Activated CD4-positive, CD25-positive, alpha-beta regulatory T cell treated with anti-CD3 and anti-CD28 coated beads, Interleukin-2, amount 50 U/mL, for 72 hours (primary cell): ENCODE data around the gene TH.

Experiments
- DNase-seq: peaks from one replicate; pipeline ENCODE4 v3.0.0; 2021

TH gene

DNA sequence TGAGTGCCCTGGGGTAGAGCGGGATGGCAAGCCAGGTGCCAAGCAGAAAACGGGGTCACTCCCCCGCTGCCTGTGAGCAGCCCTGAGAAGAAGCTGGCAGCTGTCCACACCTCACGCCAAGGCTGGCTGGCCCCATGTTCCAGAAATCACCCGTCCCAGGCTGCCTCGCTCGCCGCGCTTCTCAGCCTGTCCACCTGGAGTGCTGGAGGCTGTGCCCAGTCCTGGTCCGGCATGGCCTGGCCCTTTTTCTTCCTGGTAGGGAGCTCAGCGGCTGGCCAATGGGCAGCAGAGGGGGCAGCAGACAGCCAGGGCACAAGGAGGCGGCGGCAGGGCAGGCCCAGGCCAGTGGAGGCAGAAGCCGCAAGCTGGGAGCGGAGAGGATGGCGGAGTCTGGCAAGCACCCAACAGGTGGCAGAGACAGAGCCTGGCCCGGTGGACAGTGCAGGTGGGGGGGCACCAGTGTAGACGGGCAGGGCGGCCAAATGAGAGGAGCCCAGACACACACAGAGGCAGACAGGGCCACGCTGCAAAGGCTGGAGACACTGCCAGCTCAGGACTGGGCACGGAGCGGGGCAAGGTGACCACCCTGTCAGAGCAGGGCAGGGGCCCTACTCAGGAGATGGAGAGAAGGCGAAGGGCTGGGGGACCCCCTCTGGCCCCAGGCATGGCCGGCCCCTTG is 37.2 kb upstream of the TH start:
- DNase-seq: peak; percentile 16

DNA sequence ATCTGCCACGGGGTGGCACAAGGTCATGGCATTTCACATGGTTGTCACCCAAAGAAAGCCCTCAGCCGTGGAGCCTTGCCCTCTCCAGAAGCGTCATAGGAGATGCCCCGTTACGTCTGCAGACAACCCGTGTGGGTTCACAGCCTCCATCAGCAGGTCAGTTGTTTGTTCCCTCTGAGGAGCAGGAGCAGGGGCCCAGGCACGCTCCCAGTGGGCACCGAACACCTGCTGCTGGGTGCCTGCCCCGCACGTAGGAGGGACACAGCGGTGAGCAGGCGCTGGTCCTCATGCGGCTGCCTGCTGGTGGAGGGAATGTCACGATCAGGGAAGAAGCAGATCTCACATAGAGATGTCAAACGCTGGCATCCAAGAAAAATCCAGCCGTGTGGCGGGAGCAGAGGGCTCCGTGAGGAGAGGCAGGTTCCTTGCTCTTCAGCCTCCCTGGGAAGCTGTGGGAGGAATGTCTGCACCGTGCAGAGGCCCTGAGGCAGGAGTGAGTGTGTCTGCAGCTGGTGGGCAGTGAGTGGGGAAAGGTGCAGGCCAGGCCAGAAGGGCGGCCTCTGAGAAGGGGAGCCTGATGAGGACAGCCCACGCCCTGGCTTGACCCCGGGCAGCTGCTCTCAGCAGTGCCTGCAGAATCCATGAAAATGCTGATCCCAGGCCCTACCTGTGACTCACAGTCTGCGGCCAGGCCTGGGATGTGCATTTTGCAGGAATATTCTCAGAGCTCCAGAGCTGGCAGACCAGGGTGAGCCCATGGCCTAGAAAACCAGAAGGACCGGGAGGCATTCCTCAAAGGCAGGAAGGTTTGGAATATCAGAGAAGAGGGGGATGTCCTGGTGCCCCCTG is 36.4 kb upstream of the TH start:
- peak; percentile 16 for DNase-seq

DNA sequence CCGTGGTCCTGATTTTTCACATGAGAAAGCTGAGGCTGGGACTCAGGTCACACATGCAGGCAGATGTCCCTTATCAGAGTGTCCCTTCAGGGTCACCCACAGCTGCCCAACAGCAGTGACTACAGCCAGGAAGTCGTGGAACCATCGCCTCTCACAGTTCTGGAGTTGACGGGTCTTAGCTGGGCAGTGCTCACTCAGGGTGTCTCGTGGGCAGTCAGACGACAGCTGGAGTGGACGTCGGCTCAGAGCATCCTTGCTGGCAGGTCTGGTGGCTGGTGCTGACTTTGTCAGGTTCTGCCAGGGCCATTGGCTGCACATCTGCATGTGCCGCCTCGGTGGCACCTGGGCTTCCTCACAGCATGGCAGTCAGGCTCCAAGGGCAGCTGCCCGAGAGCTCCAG is 35.6 kb upstream of the TH start:
- peak; percentile 14 for DNase-seq

DNA sequence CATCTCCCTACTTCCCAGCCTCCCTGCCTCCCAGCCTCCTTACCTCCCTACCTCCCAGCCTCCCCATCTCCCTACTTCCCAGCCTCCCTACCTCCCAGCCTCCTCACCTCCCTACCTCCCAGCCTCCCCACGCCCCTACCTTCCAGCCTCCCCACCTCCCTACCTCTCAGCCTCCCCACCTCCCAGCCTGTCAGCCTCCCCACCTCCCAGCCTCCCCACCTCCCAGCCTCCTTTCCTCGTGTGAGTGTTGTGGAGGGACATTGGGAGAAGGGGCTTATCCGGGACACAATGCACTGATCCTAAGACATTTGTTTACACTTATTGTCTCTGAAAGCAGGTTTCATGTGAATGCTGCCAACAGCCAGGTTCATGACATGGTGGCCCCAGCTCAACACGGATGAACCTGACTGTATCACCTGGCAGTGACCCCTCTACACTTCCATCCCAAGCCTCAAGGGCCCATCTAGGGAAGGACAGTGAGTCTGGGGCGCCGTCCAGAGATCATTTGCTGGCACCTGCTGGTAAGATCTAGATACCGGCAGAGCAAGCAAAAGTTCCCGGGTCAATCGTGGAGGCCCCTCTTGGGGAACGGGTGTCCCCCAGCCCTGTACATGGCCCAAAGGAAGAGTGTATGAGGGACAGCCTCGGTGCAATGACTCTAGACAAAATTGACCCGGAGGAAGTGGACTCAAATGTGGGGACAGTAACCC is 34.5 kb upstream of the TH start:
- peak; percentile 12 for DNase-seq

DNA sequence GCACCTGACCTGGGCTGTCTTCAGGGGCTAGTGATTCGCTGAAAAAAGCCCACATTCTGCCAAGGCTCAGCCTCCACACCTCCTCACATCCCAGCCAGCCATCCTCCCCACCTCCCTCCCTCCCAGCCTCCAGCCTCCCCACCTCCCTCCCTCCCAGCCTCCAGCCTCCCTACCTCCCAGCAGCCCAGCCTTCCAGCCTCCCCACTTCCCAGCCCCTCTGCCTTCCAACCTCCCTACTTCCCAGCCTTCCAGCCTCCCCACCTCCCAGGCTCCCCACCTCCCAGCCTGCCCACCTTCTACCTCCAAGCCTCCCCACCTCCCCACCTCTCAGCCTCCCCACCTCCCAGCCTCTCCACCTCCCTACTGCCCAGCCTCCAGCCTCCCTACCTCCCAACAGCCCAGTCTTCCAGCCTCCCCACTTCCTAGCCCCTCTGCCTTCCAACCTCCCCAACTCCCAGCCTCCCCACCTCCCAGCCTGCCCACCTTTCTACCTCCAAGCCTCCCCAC is 33.7 kb upstream of the TH start:
- DNase-seq: peak; percentile 14

DNA sequence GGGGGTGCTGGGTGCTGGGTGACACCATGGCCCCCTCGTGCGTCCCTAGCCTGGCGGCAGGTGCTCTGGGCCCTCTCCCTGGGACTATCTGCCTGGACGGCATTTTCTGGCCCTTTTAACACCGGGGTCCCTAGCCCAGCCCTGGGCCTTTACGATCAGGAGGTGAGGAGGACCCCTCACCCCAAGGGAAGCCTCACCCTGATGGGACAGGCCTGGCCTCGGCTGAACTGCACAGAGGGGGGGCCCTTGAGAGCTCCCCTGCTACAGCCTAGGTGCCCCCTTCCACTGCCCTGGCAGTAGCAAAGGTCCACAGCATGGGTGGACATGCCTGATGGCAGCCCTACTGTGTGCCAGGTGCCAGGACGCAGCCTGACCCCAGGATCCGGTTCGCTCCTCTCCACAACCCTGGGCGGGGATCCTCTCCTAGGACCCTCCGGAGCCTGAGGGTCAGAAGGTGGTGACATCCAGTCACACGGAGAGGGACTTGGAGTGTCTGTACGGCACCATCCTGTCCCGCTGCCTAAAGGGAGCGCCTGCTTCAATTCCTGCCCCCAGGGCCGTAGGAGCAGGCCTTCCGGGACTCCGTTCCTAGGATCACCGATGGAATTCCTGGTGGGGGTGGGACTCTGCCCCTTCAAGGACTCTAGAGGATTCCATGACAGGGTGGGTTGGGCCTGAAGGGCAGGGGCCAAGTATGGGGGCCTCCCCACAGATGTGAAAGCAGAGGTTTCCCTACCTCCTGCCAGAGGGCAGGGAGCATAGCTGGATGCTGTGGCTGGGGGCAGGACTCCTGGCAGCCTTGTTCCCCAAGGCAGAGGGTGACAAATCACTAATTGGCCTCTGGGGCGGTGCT is 33.0 kb upstream of the TH start:
- DNase-seq: peak; percentile 29

DNA sequence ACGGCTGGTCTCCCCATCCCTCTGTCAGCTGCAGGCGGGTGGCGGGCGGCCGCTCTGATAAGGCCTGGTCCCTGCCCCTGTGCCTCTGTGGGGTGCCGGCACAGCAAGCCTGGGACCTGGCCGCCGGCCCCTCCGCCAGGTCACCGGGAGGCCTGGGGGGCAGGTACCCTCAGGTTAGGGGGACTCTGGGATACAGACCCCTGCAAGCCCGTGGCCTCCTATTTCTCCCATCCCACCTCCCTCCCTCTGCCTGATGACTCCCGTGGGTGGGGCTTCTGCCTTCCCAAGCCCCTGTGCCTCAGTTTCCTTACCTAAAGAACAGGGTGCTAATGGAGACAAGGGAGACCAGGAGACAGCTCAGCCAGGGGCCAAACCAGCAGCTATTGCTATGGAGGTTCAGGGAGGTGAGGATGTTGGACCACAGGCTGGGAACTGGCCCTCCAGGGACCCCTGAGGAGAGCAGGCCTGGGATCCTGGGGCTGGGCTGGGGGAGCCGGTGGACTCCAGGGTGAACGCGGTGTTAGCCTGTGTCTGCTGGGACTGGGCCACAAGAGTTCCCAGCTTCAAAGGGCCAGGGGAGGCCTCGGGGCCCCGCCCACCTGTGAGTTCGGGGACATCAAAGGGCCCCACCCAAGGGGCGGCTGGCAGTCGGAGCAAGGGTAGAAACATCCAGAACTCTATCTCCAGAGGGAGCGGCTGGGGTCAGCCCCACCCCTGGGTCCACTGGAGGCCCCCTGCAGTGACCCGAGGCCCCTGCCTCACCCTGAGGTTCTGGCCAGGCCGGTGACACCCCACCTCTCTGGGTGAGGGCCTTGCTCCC is 32.0 kb upstream of the TH start:
- peak; percentile 26 for DNase-seq

DNA sequence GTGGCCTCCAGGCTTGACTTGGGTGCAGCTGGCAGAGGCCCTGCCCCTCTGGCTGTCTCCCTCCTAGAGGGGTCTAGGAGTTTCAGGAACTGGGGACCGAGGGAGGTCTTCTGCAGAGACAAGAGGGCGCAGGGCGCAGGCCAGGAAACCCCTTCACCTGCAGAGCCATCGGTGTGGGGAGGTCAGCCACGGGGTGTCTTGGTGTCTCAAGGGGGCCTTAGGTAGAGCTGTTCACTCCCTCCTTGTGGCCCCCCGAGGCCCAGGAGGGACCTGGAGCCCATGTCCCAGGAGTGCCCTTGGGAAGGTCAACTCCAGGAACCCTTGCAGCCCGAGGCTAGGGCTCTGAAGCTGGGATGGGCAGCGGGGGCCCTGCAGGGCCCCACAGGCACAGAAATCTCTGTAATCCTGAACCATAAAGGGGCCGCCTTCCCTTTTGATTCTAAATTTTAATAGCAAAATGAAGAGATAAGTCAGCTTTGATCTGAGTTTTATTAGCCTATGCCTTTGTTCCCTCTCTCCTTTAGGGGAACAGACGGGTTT is 31.4 kb upstream of the TH start:
- no peak for DNase-seq

DNA sequence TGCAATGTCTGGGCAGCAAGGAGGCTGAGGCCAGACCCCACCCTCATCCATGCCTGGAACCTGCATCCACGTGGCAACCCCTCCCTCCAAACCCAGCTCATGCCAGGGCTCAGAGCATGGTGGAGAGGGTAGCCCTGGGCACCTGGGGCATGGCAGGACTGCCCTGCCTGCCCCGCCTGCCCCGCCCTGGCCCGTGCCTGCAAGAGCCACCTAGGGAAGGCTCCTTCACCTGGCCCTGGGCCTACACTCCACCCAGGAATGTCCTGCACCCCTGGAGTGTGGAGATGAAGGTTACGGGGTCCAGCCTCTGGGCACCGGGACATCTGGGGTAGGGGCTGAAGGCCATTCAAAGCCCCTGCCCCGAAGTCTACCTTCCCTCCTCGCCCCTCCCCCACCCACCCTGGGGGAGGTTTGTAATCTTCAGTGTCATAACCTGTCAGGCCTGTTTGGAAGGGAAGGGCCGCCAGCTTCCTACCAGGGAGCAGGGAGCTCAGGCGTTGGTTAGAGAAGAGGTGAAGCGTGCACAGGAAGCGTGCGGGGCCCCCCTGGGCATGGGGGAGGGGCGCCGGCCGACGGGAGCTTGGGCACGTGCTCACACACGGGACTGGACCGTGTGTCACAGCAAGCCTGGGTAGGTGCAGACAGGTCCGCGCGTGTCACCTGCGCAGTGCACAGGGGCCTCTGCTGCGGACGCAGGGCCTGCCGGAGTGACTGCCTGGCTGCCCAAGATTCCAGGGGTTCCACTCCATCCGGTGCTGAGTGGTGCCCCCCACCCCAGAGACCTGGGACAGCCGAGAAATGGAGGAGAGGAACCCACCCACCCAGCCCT is 30.7 kb upstream of the TH start:
- no peak for DNase-seq

DNA sequence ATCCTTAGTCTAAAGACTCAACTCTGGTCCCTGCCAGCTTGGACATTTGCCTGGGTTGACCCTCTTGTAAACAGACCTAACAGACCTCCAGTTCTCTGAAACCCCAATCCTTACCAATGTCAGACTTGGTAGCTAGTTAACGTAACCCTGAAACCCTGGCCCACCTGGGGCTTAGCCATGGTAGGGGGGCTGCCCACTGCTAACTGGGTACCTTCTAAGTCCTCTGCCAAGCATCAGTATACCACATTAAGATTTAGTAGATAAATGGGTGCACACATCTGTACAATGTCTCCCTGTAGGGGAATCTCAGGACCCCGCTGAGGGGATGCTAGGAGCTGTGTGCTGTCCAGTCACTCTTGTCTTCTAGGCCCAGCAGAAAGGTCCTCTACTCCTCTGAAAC is 29.9 kb upstream of the TH start:
- no peak for DNase-seq

DNA sequence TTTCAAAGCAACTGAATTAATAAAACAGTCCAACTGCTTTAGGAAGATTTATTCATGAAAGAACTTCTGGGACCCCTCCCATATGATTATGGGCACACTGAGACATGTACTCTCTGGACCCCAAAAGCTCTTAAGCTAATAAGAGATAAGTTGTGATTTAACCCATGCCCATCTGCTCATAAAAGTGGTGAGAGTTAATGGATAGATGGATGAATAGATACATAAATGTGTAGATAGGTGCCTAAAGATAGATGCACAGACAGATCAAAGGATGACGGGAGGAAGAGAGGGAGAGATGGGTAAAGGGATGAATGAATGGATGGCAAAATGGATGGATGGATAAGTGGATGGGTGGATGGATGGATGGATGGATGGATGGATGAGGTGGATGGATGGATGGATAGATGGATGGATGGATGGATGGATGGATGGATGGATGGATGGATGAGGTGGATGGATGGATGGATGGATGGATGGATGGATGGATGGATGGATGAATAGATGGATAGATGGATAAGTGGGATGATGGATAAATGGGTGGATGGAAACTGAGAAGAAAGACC is 29.4 kb upstream of the TH start:
- no peak for DNase-seq

DNA sequence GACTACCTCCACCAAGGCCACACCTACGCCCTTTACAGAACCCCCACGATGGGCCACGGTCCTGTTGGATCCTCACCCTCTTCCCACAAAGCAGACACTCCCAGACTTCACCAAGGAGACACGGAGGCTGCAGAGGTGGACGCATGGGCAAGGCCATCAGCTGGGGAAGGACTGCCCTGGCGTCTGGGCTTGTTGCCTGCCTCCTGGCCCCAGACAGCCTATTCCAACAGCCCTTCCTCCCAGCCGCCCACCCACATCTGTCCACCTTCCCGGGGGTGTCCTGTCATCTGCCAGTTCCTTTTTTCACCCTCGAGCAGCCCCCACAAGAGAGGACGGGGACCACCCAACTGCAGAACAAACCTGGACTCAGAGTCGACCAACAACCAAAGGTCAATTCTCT is 28.9 kb upstream of the TH start:
- DNase-seq: no peak

DNA sequence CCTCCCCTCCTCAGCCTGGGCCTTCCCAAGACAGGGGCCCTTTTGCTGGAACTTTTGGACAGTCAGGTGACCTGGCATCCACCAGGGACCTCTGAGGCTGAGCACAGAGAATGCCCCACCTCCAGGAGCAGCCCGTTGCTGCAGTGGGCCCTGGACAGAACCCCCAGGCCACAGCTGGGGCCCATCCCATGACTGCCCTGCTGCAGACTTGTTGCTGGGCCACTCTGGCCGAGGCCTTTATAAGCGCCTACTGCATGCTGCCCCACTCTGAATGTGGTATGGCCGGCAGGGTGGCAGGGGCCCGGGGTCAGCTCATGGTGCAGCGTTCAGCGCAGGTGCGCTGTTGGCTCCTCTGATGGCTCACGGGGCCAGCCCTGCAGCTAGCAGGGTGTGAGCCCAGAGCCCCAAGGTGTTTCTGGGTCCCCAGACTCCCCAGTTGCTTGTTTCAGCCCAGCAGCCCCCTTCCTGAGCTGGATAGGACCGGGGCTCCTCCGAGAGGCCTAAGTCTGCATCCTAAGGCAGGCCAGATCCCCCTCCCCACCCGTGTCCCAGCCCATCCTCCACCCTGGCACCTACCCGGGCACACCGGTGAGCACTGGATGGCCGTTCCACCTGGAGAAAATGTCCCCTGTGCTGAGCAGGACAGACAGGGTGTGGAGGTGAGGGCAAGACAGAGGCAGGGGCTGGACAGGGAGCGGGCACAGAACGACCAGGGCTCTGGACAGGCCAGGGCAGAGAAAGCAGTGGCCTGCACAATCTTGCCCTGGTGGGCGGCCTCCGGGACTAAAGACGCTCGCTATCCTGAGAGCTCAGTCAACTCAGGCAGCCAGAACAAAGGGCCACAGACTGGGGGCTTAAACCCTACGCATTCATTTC is 28.1 kb upstream of the TH start:
- no peak for DNase-seq

DNA sequence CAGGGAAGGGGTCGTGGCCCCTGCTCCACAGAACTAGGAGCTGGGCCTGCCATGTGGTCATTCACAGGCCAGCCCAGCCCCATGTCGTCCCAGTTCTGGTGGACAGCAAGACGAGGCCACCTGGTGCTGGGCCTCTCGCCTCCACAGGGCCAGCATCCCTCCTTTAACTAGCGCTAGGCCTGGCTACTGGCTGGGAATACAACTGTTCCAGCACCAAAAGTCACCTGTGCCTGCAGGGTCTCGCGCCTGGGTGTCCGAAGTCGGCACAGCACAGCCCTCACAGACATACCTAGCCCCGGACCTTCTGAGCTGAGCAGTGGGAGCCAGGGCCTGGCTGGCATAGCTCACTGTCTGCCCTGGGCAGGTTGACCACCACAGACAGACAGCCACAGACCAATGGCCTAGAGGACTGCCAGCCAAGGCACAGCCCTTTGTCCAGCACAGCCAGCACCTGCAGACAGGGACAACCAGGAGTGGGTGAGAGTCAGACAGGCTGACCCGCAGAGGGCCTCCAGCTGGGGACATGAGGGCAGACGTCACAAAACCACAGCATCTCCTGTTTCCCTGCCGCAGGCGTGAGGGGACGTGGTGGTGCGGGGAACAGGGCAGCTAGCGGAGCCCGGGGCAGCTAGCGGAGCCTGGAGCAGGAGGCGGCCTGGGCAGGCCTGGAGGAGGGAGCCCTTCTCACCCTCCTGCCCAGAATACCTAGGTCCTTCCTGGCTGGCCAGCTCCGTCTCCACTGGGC is 27.2 kb upstream of the TH start:
- no peak for DNase-seq

DNA sequence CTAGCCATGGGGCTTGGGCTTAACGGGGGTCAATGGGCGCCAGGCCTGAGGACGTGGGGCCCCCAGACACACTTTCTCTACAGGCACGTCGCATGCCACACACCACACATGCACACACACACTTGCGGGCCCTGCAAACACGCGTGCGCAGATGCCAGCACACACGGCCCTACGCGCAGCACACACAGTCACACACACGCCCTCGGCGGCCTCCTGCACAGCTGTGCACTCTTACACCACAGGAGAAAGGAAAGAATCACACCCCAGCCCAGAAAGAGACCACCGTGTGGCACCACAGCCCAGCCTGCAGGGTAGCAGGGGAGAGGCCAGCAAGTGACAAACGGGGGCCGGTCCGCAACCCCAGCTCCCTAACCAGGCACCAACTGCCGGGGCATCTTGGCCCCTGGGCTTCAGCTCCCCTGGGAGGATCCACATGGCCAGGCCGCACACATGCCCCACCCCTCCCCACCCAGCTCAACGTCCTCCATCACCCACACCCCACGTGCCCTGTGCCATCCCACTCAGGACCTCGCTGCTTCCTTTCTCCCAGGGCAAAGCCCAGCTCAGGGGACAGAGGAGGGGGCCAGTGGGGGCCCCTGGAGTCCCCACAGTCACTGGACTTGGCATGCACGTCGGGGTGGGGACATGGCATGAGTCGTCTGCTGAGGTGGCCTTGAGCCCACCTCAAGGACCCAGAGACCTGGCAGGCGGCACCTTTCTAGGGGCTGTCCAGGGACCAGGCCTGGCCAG is 26.3 kb upstream of the TH start:
- no peak for DNase-seq

DNA sequence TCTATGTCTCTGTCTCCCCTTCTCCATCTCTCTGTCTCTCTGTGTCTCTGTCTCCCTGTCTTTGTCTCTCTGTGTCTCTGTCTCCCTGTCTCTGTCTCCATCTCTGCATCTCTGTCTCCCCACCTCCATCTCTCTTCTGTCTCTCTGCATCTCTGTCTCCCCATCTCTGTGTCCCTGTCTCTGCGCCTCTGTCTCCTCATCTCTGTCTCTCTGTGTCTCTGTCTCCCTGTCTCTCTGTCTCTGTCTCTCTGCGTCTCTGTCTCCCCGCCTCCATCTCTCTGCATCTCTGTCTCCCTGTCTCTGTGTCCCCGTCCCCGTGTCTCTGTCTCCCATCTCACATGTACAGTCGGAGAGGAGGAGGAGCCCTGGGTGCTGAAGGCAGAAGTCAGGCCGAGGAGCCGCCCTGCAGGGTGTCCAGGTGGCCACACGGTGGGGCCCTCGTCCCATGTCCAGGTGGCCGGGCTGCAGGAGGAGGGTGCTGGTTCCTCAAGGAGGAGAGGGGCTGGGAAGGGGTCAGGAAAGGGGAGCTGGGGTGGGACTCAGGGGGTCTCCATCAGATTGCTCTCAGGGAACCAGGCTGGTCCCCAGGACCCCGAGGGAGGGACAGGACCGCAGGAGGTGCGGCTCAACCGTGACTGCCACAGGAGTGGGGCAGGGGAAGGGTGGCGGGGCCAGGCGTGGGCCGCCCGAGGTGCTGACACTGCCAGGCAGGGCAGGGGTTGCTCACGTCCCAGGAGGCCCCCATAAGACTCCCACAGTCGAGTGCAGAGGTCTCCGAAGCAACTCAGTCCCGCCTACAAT is 25.6 kb upstream of the TH start:
- DNase-seq: peak; percentile 74

DNA sequence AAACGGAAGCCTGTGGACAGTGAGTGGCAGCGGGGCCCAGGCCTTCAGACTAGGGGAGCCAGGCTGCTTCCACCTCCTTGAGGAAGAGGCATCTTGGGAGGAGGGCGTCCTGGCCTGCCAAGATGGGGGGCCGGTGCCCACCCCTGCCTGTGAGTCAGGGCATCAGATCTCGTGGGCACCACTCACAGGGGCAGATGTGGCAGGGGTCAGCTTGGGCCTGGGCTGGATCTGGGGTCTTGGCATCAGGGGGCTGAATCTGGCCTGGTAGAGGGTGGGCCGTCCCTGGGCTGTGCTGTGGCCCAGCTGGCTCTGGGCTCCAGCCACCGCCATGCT is 24.1 kb upstream of the TH start:
- DNase-seq: no peak
